ENCODE measurements around the gene TRIOBP.

DNA sequence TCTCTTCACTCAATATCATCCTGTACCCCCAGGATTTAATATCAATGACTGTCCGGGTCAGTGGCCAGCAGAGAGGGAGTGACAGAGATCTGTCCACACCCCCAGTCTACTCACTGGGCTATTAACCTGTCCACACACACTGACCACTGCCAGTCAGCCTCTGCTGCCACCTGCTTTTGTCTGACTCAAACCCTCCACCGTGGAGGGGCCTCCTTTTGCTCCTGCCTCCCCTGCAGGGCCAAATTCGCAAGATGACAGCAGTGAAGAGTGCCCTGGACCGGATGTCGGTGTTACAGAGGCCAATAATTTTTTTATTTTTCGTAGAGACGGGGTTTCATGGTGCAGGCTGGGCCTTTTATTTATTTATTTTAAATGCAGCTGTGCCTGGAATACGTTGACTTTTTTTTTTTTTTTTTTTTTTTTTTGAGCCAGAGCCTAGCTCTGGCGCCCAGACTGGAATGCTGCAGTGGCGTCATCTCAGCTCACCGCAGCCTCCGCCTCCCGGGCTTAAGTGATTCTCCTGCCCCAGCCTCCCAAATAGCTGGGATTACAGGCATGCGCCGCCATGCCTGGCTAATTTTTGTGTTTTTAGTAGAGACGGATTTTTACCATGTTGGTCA is 33.2 kb upstream of the TRIOBP start:
- TF ChIP-seq POLR2AphosphoS5 (IDR thresholded peaks at IDR 0.05; ENCODE audit: borderline replicate concordance, low read depth, low read length) (no peak), EZH2 (IDR thresholded peaks at IDR 0.05) (no peak)

Measured in SK-N-MC (cell line).